ENCODE data around the gene DNAJC6.

The DNAJC6 gene

DNA sequence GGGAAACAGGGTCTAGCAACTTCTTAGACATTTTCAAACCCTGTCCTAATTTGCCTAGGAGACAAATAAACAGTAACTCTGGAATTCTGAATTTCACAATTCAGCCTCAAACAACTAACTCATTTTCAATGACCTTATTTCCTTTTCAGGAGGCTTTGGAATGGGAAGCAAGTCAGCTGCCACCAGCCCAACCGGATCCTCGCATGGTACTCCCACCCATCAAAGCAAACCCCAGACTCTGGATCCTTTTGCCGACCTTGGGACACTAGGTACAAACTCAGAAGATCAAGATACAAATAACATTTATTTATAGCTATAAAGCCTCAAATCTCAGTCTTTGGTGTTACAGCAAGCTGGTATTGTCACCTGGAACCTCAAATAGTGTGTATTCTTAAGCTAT lies 92.3 kb downstream of the DNAJC6 start:
- no peak for DNase-seq (ENCODE audit: low read depth)

GRCh38 chr1:65404941-65405340 lies 95.6 kb downstream of the DNAJC6 start:
- no peak for DNase-seq (ENCODE audit: low read depth)

DNA sequence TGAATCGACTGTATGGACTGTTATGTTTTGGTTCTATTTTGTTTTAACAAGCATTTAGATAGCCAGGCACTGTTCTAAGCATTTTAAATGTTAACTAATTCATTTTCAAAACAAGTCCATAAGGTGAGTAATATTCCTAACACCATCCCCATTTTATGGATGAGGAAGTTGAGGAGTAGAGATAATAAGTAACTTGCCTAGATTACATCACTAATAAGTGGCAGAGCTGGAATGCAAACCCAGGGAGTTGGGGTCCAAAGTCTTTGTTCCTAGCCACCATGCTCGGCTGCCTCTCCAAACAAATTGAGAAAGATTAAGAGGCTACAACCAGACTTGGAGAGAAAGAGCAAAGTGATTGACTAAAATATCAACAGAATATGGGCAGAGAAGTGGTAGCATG lies 98.5 kb downstream of the DNAJC6 start:
- no peak for DNase-seq (ENCODE audit: low read depth)

DNA sequence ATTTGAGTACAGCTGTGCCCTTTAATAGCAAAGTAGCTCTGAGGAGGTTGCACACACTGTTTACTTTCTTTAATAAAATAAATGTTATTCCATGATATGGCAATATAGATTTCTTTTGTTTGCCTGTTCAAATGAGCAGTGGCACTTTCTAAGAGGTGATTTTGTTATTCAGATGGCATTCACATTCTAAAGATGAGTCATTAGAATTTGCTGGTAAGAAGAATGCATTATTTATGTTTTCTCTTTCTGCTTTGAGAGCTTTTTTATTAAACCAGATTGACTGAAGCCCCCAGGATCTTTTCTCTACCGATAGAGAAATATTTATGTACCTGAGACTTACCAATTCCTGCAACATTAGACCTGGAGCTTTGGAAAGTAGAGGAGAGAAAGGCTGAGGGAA lies 100.0 kb downstream of the DNAJC6 start:
- no peak for DNase-seq (ENCODE audit: low read depth)

GRCh38 chr1:65409816-65410326 lies 100.5 kb downstream of the DNAJC6 start:
- DNase-seq (ENCODE audit: low read depth), result no peak

GRCh38 chr1:65412256-65412983 lies 103.1 kb downstream of the DNAJC6 start:
- no peak for DNase-seq (ENCODE audit: low read depth)

DNA sequence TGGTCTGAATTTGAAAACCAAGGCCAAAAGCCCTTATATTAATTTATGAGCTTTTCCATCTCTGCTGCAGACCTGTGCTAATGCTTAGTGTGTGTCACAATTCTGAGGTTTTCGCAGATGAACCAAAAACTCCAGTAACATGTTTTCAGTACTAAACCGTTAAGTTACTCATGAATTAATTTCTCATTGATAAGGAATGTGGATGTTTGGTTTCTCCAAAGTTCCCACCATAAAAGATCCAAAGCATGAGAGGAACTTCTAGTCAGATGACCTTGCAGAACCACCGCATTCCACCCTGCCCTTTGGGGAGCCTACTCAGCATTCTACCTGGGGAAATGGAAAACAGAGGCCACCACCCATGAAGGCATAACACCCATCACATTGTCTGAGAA lies 103.6 kb downstream of the DNAJC6 start:
- no peak for DNase-seq (ENCODE audit: low read depth)

GRCh38 chr1:65414538-65414937 lies 105.2 kb downstream of the DNAJC6 start:
- no peak for DNase-seq (ENCODE audit: low read depth)

GRCh38 chr1:65416767-65417166 lies 107.4 kb downstream of the DNAJC6 start:
- no peak for DNase-seq (ENCODE audit: low read depth)

- DNase-seq (ENCODE audit: low read depth), result no peak
Observed at GRCh38 chr1:65417729-65418128, 108.4 kb downstream of the DNAJC6 start.

DNA sequence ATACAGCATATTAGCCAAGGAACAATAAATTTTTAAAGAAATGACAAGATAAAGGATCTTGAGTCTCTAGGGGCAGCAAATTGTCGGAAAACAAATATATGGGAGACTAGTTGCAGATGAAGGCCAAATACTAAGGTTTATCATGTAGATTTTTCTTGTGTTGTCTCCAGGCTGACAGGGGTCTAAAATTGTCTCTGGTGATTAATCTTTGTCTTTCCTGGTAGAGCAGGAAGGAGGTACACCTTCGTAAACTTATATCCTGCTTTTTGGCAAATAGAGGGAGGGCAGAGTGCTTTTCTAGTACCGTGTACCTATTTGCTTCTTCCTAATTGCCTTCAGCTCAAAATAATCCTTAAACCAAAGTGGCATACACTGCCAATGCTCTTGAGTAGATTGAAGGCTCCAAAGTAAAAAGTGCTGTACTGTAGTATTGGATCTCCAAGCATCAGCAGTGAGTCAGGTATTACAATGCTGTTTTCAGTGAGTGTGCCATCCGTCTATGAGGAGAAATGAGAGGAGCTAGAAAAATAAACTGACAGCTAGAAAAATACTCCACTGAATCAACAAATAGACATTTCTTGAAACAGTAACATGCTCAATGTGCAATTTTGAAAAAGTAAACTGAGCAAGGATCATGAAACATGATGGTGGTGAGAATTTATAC lies 109.3 kb downstream of the DNAJC6 start:
- DNase-seq (ENCODE audit: low read depth), result no peak

DNA sequence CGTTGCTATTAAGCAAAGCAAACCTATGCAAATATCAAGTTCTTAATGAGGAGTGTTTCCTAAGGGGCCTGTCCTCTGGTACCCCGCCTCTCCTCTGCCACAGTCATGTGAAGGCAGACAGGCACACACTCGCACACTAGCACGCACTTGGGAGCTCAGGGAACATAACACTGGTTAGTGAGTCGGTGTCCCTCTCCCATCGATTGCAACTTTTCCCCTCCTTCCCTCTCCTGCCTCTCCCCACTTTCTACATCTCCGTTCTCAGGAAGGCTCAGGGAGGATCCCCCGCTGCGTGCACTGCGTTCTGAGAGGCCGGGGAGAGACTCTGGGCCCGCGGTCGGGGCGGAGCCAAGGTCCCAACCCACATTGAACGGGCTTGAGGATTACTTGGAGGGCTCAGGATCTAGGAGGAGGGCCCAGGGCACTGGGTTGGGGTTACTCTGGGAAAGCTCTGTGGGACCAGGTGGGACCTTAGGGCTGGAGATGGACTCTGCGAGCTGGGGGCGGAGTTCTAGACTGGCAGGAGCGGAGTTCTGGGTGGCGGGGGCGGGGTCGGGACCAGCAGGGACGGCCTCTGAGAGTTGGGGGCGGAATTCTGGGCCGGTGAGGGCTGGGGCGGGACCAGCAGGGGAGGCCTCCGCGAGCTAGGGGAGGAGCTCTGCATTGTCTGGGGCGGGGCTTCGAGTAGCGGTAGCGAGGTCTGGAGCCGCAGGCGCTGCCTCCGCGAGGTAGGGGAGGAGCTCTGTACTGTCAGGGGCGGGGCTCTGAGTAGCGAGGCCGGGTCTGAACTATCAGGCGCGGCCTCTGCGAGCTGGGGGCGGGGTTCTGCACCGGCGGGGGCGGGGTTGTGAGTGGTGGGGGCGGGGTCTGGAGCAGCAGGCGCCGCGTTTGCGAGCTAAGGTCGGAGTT lies 110.6 kb downstream of the DNAJC6 start:
- DNase-seq (ENCODE audit: low read depth), result peak; percentile 99

- no peak for DNase-seq (ENCODE audit: low read depth)
Observed at GRCh38 chr1:65420590-65421350, 111.4 kb downstream of the DNAJC6 start, which contains the start of the genes LEPR and LEPROT. Gene LEPR, plus strand, starts transcription at chr1:65420668. Its CDS starts 144,898 bp downstream, at chr1:65565566. Gene LEPROT, plus strand, starts transcription at chr1:65420668. Its CDS starts 57 bp downstream, at chr1:65420725.

DNA sequence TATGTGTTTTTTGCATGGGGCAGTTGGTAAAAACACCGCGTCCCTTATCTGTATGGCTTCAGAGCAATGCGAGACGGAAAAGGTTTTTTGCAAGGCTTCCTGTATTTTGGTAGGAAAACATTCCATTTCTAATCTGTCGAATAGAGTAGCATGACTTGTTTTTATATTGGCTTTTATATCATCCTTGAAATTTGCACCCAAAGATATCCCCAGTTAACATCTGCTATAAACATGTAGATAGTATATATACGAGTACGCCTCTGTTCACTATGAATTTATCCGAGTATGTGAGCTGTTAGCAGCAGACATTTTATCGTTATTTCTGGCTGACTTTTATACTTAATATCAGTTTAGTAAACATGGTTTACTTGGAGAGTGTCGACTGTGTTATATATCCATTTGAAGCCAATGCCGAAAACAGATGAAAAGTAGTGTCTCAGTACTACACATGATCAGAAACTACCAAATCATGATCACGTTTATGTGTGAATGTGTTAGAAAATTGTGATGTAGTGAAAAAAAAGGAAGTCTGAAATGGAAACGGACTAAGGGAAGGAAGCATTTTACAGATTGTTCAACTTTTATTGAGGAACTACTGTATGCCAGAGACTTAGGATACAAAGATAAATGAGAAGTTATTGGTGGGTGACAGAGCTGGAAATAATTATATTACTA lies 112.1 kb downstream of the DNAJC6 start:
- no peak for DNase-seq (ENCODE audit: low read depth)

GRCh38 chr1:65422241-65423203 lies 113.2 kb downstream of the DNAJC6 start:
- no peak for DNase-seq (ENCODE audit: low read depth)

- no peak for DNase-seq (ENCODE audit: low read depth)
Observed at GRCh38 chr1:65423884-65424572, 114.7 kb downstream of the DNAJC6 start.

DNA sequence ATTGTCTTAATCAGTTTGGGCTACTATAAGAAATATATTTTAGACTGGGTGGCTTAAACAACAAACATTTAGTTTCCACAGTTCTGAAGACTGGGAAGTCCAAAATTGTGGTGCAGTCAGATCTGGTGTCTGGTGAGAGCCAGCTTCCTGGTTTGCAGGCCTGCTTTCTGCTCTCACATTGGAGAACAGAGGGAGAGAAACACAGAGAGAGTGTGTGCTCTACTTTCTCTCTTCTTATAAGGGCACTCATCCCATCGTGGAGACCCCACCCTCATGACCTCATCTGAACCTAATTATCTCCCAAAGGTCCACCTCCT lies 115.2 kb downstream of the DNAJC6 start:
- no peak for DNase-seq (ENCODE audit: low read depth)

GRCh38 chr1:65425006-65425405 lies 115.7 kb downstream of the DNAJC6 start:
- DNase-seq (ENCODE audit: low read depth), result no peak

DNA sequence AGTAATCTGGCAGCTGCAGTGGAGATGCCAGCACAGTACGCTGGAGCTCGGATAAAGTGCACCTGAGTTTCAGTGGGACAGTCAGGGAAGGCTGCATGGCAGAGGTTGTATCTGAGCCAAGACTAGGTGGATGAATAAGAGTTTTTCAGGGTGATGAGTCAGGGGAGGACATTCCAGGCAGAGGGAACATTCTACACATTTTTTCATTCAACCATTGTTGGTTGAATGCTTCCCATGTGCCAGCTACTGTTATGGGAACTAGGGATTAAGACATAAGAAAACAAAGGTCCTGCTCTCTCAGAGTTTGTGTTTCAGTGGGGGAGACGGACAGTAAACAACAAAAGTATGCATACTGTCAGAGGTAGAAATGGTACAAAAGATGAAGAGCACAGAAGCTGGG lies 116.4 kb downstream of the DNAJC6 start:
- DNase-seq (ENCODE audit: low read depth), result no peak
